ENCODE measurements around the gene MRPL52.

The MRPL52 gene

GRCh38 chr14:22883173-22883976 is 53.7 kb downstream of the MRPL52 start, which contains the start of gene REM2:
Gene REM2, plus strand, starts transcription at chr14:22883222. Its CDS starts 66 bp downstream, at chr14:22883288.
- no peak for DNase-seq (ENCODE audit: low spot score)

- no peak for DNase-seq (ENCODE audit: low spot score)
These were observed 54.5 kb downstream of the MRPL52 start for GRCh38 chr14:22884076-22884737.

Measured in SW480 (cell line).